Thyroid gland (tissue), 4 donors: ENCODE data around the gene FXYD2. TPM values are rescaled to one million over a fixed set of nuclear protein-coding genes. Genes with fewer than 3 reads are reported as not detected.

Experiments used
- DNase-seq, 2 donors: peaks; one replicate each; pipeline ENCODE4 v3.0.0-alpha.2; 2019
- H3K27ac ChIP-seq, 3 donors: fragments of 200-600 bp; sonication (generic); 1 replicate in 2 of 3; 2 replicates in 1 of 3; pipeline ENCODE4 v1.5.1; 2016 to 2019; ENCODE audit warnings: mild to moderate bottlenecking in 1 of 3, moderate library complexity in 1 of 3
- H3K27me3 ChIP-seq: fragments of 200-600 bp; sonication (generic); one replicate; pipeline ENCODE4 v1.5.1; 2019
- H3K36me3 ChIP-seq, 2 donors: fragments of 200-600 bp; sonication (generic); one replicate each; pipeline ENCODE4 v1.5.1; 2016 to 2019
- H3K4me1 ChIP-seq, 2 donors: fragments of 200-600 bp; sonication (generic); one replicate each; pipeline ENCODE4 v1.5.1; 2017 to 2019
- H3K4me3 ChIP-seq, 3 donors: fragments of 200-600 bp; sonication (generic); replicated peaks in 1 of 3; 1 replicate in 2 of 3; 2 replicates in 1 of 3; pipeline ENCODE4 v1.5.1; 2016; ENCODE audit warnings: mild to moderate bottlenecking in 1 of 3
- H3K9me3 ChIP-seq: fragments of 200-600 bp; sonication (generic); one replicate; pipeline ENCODE4 v1.5.1; 2017
- CTCF ChIP-seq, 6 experiments: fragments of 200-600 bp in 3 of 6; fragments of 450-650 bp in 3 of 6; sonication (generic) in 3 of 6; IDR thresholded peaks; one replicate each; pipeline ENCODE4 v1.5.1; 2016 to 2019; ENCODE audit warnings: antibody characterized with exemption in 6 of 6, mild to moderate bottlenecking in 2 of 6, inconsistent platforms in 1 of 6, moderate library complexity in 1 of 6
- POLR2A ChIP-seq, 2 donors: fragments of 450-650 bp; IDR thresholded peaks; one replicate each; pipeline ENCODE4 v1.6.1; 2017; ENCODE audit warnings: antibody characterized with exemption in 2 of 2, mild to moderate bottlenecking in 2 of 2, moderate library complexity in 1 of 2
- WGBS, 2 donors: methylation state at CpG; one replicate each; pipeline ENCODE4 v1.1.5; 2017; 5-methylcytosine and 5-hydroxymethylcytosine counted together
- intact Hi-C: fragments of 100-400 bp; cut with DNase I; formaldehyde crosslinking; loops from one replicate; pipeline ENCODE4 v1.15.1; 2023
- total RNA-seq, 4 donors: library from RNA; depleted of rRNA; stranded (reverse); fragments of >200 nt; gene quantifications; one replicate each; pipeline ENCODE4 v1.2.3, GENCODE V29; 2016

Gene FXYD2
- total RNA-seq, 4 donors from 2014 or later: 0.42 to 2.8 (median 1.5) TPM

- Histone ChIP-seq H3K36me3 (no peaks in the 10 kb centered on the region), H3K4me1 (peaks cover 32 to 75% of the 10 kb centered on the region in 2 donors), H3K9me3 (no peaks in the 10 kb centered on the region), H3K27me3 (no peaks in the 10 kb centered on the region), H3K4me3 (peak overlapping the region in 1 of 3 donors; percentile 1), H3K27ac (peak overlapping the region; percentile 24 to 89 (median 79))
- intact Hi-C loops: loop anchor here (5.0 kb wide), 1 partner anchor 390 kb away; no protein-coding TSS in a partner anchor
- WGBS, 2 donors: 15 to 19% methylated on average over 14 to 19 of the region's 19 CpGs
- DNase-seq: peak; percentile 87 to 88
- TF ChIP-seq POLR2A (IDR thresholded peaks at IDR 0.05): no peak
- peak; percentile 97 to 100 (median 99) for TF ChIP-seq CTCF (IDR thresholded peaks at IDR 0.05)
These were observed 7.0 kb downstream of the FXYD2 start for GRCh38 chr11:117817368-117818040.

GRCh38 chr11:117816846-117817367 lies 7.6 kb downstream of the FXYD2 start:
- Histone ChIP-seq H3K36me3 (no peaks in the 10 kb centered on the region), H3K4me3 (no peak overlapping the region), H3K27ac (peak overlapping the region; percentile 24 to 89 (median 79)), H3K27me3 (no peaks in the 10 kb centered on the region), H3K9me3 (no peaks in the 10 kb centered on the region), H3K4me1 (peaks cover 32 to 75% of the 10 kb centered on the region in 2 donors)
- intact Hi-C loops: loop anchor here (5.0 kb wide), 1 partner anchor 390 kb away; no protein-coding TSS in a partner anchor
- no peak for TF ChIP-seq POLR2A (IDR thresholded peaks at IDR 0.05)
- DNase-seq: peak in 1 of 2 donors; percentile 50
- WGBS, 2 donors: 81 to 90% methylated on average over 3 to 4 of the region's 5 CpGs

GRCh38 chr11:117816151-117816741 lies 8.3 kb downstream of the FXYD2 start:
- 87 to 92% methylated on average over 9 to 15 of the region's 20 CpGs for WGBS, 2 donors
- intact Hi-C loops: loop anchor here (5.0 kb wide), 1 partner anchor 389 kb away; no protein-coding TSS in a partner anchor
- DNase-seq: peak; percentile 60 to 72
- H3K27ac ChIP-seq: peak overlapping the region; percentile 68 to 89 (median 79)
- H3K36me3 ChIP-seq: no peaks in the 10 kb centered on the region
- H3K27me3 ChIP-seq: no peaks in the 10 kb centered on the region
- H3K4me3 ChIP-seq: no peak overlapping the region
- H3K9me3 ChIP-seq: no peaks in the 10 kb centered on the region
- TF ChIP-seq CTCF (IDR thresholded peaks at IDR 0.05) (peak in 1 of 6 experiments; percentile 6), POLR2A (IDR thresholded peaks at IDR 0.05) (no peak)
- H3K4me1 ChIP-seq: peaks cover 32 to 75% of the 10 kb centered on the region in 2 donors

GRCh38 chr11:117815262-117815803 lies 9.2 kb downstream of the FXYD2 start:
- no peaks in the 10 kb centered on the region for H3K36me3 ChIP-seq
- 40 to 48% methylated on average over 6 of the region's 7 CpGs for WGBS, 2 donors
- intact Hi-C loops: loop anchor here (5.0 kb wide), 1 partner anchor 388 kb away; no protein-coding TSS in a partner anchor
- no peaks in the 10 kb centered on the region for H3K27me3 ChIP-seq
- TF ChIP-seq CTCF (IDR thresholded peaks at IDR 0.05): no peak
- TF ChIP-seq POLR2A (IDR thresholded peaks at IDR 0.05): no peak
- no peaks in the 10 kb centered on the region for H3K9me3 ChIP-seq
- peaks cover 32 to 73% of the 10 kb centered on the region in 2 donors for H3K4me1 ChIP-seq
- no peak overlapping the region for H3K4me3 ChIP-seq
- DNase-seq: peak; percentile 35 to 41
- H3K27ac ChIP-seq: peak overlapping the region; percentile 68 to 89 (median 79)

GRCh38 chr11:117814766-117815261 lies 9.7 kb downstream of the FXYD2 start:
- H3K9me3 ChIP-seq: no peaks in the 10 kb centered on the region
- no peak overlapping the region for H3K4me3 ChIP-seq
- peak; percentile 96 to 99 for DNase-seq
- peak overlapping the region; percentile 68 to 89 (median 79) for H3K27ac ChIP-seq
- H3K36me3 ChIP-seq: no peaks in the 10 kb centered on the region
- no peaks in the 10 kb centered on the region for H3K27me3 ChIP-seq
- 8 to 15% methylated on average over 11 to 14 of the region's 14 CpGs for WGBS, 2 donors
- TF ChIP-seq CTCF (IDR thresholded peaks at IDR 0.05) (no peak), POLR2A (IDR thresholded peaks at IDR 0.05) (no peak)
- H3K4me1 ChIP-seq: peaks cover 31 to 67% of the 10 kb centered on the region in 2 donors
- intact Hi-C loops: loop anchor here (5.0 kb wide), 1 partner anchor 388 kb away; no protein-coding TSS in a partner anchor
